ENCODE results near the gene KIFC1.

The KIFC1 gene

DNA sequence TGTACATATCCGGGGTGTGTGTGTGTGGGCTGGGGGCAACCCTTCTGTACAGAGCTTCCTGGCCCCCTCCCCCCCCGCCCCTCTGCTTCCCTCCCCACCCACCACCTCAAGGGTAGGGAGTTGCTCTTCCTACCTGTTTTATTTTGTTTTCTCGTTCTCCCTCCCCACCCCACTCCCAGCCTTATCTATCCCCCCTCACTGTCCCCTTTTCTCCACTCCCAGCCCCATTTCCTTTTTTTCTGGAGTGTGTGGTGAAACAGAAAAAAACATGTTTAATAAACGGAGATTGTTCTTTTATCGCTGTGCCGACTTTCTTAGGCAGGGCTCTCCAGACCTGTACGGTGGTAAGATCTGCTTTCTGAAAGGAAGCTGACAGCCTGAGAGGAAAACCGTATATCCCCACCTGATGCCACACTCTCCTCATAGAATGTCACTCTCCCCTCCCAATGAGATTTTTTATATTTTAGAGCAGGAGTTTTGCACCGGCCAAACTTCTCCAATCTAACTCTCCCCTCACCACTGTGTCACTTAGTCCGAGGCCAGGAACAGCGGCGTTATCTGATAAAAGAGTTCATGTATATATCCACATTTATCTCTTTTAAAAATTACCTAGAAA is 61.9 kb downstream of the KIFC1 start:
- no peaks in the 10 kb centered on the region for H3K4me1 ChIP-seq (ENCODE audit: low read length)
- no peaks in the 10 kb centered on the region for H3F3A ChIP-seq (ENCODE audit: insufficient read depth, low read length)
- no peak for TF ChIP-seq EZH2phosphoT487 (IDR thresholded peaks at IDR 0.05; ENCODE audit: low read length)
- peak; percentile 25 for DNase-seq
- H3K9me2 ChIP-seq (replicated peaks; ENCODE audit: insufficient read depth, low read length), result no peaks in the 10 kb centered on the region
- peak overlapping the region; percentile 37; the same call in 1 of the 2 replicates for H3K27ac ChIP-seq (ENCODE audit: low read length)
- no peaks in the 10 kb centered on the region for H3K27me3 ChIP-seq (replicated peaks; ENCODE audit: insufficient read depth, low read length)
- H3K36me3 ChIP-seq (replicated peaks; ENCODE audit: insufficient read depth, low read length), result no peaks in the 10 kb centered on the region
- H2AFZ ChIP-seq (ENCODE audit: low read length), result 0 out of 2 replicates have a peak overlapping the region, but pooled peaks have one; percentile 59
- H3K9me3 ChIP-seq (replicated peaks; ENCODE audit: insufficient read depth, low read length), result no peaks in the 10 kb centered on the region
- peaks cover 20% of the 10 kb centered on the region for H3K79me2 ChIP-seq (ENCODE audit: low read length)
- peak overlapping the region; percentile 97 for H3K4me2 ChIP-seq (ENCODE audit: low read depth, low read length)
- no peaks in the 10 kb centered on the region for H4K20me1 ChIP-seq (ENCODE audit: insufficient read depth, low read length)
- peak overlapping the region; percentile 76 for H3K9ac ChIP-seq (ENCODE audit: low read length)
- peak overlapping the region; percentile 79 for H3K4me3 ChIP-seq (ENCODE audit: low read length)

DNA sequence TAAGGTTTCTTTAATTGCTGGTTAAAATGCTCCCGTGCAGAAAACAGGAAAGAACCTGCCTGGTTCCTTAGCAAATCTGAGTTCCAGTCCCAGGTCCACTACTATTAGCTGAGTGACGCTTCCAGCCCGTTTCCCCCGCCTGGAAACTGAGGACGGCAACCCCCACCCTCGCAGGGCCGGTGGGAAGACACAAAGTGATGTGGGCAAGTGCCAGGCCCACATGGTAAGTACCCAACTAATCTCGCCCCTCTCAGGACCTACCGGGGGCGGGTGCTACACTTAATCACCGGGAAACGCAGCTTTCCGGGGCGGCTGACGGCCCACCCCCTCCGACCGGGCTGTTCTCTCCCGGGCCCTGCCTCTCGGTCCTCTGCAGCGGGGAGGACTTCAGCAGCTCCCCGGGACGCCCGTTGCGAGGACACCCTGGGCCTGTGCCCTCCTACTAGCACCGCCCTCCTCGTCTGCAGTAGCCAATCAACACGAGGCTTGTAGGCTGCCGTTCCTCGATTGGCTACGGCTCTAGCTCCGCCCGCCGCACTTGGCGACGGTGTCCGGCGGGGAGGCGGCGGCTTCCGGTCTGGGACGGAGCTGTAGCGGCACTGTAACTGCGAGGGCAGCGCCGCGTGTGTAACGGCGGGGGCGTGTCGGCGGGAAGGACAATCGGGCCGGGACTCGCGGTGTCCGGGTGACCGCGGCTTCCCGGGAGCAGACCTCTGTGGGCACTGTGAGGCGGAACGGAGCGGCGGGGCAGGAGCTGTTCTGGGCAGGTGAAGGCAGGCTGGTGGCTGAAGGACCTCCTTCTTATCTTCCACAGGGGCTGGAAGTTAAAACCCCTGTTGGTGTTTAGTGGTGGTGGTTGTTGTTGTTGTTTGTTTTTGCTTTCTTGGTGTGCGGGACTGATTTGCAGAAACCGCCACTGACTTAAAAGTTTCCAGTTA is 62.7 kb downstream of the KIFC1 start, which contains the start of gene ZBTB9:
Gene ZBTB9, plus strand, starts transcription at position 568 of the 938 bp plus-strand sequence. CDS start 525 bp downstream, outside the sequence.
- H3K4me3 ChIP-seq (ENCODE audit: low read length), result peak within 1 kb of the TSS; percentile 79
- peak within 1 kb of the TSS; percentile 80 for H2AFZ ChIP-seq (ENCODE audit: low read length)
- no peaks in the 10 kb centered on the region for H3F3A ChIP-seq (ENCODE audit: insufficient read depth, low read length)
- H3K36me3 ChIP-seq (replicated peaks; ENCODE audit: insufficient read depth, low read length), result no peaks in the 10 kb centered on the region
- no peaks in the 10 kb centered on the region for H3K9me3 ChIP-seq (replicated peaks; ENCODE audit: insufficient read depth, low read length)
- H3K9me2 ChIP-seq (replicated peaks; ENCODE audit: insufficient read depth, low read length), result no peaks in the 10 kb centered on the region
- H3K27me3 ChIP-seq (replicated peaks; ENCODE audit: insufficient read depth, low read length), result no peaks in the 10 kb centered on the region
- peak within 1 kb of the TSS; percentile 76 for H3K9ac ChIP-seq (ENCODE audit: low read length)
- peaks cover 20% of the 10 kb centered on the region for H3K79me2 ChIP-seq (ENCODE audit: low read length)
- no peaks in the 10 kb centered on the region for H3K4me1 ChIP-seq (ENCODE audit: low read length)
- H4K20me1 ChIP-seq (ENCODE audit: insufficient read depth, low read length), result no peaks in the 10 kb centered on the region
- DNase-seq, result peak; percentile 96
- peak within 1 kb of the TSS; percentile 37; the same call in 1 of the 2 replicates for H3K27ac ChIP-seq (ENCODE audit: low read length)
- TF ChIP-seq EZH2 (optimal IDR thresholded peaks at IDR 0.05; ENCODE audit: low read depth, low read length), result no peak
- peak within 1 kb of the TSS; percentile 97 for H3K4me2 ChIP-seq (ENCODE audit: low read depth, low read length)

DNA sequence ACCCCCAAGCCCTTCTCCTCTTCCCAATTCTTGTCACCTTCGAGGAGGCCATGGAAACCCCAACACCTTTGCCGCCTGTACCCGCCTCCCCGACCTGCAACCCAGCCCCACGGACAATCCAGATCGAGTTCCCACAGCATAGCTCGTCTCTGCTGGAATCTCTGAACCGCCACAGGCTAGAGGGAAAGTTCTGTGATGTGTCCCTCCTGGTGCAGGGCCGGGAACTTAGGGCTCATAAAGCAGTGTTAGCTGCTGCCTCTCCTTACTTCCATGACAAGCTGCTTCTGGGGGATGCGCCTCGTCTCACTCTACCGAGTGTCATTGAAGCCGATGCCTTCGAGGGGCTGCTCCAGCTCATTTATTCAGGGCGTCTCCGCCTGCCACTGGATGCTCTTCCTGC is 63.4 kb downstream of the KIFC1 start:
- no peak for DNase-seq
- TF ChIP-seq, protein P1, sequence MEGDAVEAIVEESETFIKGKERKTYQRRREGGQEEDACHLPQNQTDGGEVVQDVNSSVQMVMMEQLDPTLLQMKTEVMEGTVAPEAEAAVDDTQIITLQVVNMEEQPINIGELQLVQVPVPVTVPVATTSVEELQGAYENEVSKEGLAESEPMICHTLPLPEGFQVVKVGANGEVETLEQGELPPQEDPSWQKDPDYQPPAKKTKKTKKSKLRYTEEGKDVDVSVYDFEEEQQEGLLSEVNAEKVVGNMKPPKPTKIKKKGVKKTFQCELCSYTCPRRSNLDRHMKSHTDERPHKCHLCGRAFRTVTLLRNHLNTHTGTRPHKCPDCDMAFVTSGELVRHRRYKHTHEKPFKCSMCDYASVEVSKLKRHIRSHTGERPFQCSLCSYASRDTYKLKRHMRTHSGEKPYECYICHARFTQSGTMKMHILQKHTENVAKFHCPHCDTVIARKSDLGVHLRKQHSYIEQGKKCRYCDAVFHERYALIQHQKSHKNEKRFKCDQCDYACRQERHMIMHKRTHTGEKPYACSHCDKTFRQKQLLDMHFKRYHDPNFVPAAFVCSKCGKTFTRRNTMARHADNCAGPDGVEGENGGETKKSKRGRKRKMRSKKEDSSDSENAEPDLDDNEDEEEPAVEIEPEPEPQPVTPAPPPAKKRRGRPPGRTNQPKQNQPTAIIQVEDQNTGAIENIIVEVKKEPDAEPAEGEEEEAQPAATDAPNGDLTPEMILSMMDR (IDR thresholded peaks at IDR 0.05; ENCODE audit: low read length), result no peak
- TF ChIP-seq EZH2phosphoT487 (IDR thresholded peaks at IDR 0.05; ENCODE audit: low read length) (no peak), EZH2 (optimal IDR thresholded peaks at IDR 0.05; ENCODE audit: low read depth, low read length) (no peak)
- H3K4me2 ChIP-seq (ENCODE audit: low read depth, low read length), result peak overlapping the region; percentile 97
- peak overlapping the region; percentile 79 for H3K4me3 ChIP-seq (ENCODE audit: low read length)
- H3K9me2 ChIP-seq (replicated peaks; ENCODE audit: insufficient read depth, low read length), result no peaks in the 10 kb centered on the region
- H3K9ac ChIP-seq (ENCODE audit: low read length), result peak overlapping the region; percentile 76; the same call in 1 of the 2 replicates
- H3K27me3 ChIP-seq (replicated peaks; ENCODE audit: insufficient read depth, low read length), result no peaks in the 10 kb centered on the region
- no peak overlapping the region for H3K27ac ChIP-seq (ENCODE audit: low read length)
- no peaks in the 10 kb centered on the region for H4K20me1 ChIP-seq (ENCODE audit: insufficient read depth, low read length)
- no peaks in the 10 kb centered on the region for H3K4me1 ChIP-seq (ENCODE audit: low read length)
- H3K9me3 ChIP-seq (replicated peaks; ENCODE audit: insufficient read depth, low read length), result no peaks in the 10 kb centered on the region
- no peaks in the 10 kb centered on the region for H3K36me3 ChIP-seq (replicated peaks; ENCODE audit: insufficient read depth, low read length)
- no peaks in the 10 kb centered on the region for H3F3A ChIP-seq (ENCODE audit: insufficient read depth, low read length)
- H2AFZ ChIP-seq (ENCODE audit: low read length), result peak overlapping the region; percentile 80
- H3K79me2 ChIP-seq (ENCODE audit: low read length), result peaks cover 20% of the 10 kb centered on the region

DNA sequence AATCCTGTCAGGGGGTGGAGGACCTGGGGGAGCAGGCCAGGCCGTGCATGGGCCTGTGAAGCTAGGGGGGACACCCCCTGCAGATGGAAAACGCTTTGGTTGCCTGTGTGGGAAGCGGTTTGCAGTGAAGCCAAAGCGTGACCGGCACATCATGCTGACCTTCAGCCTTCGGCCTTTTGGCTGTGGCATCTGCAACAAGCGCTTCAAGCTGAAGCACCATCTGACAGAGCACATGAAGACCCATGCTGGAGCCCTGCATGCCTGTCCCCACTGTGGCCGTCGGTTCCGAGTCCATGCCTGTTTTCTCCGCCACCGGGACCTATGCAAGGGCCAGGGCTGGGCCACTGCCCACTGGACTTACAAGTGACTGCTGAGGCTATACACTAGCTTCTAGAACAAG is 64.5 kb downstream of the KIFC1 start:
- no peak for DNase-seq
- H2AFZ ChIP-seq (ENCODE audit: low read length), result no peak overlapping the region
- no peak for TF ChIP-seq EZH2 (optimal IDR thresholded peaks at IDR 0.05; ENCODE audit: low read depth, low read length)
- TF ChIP-seq, protein P1 (IDR thresholded peaks at IDR 0.05; ENCODE audit: low read length), result no peak
- no peak for TF ChIP-seq EZH2phosphoT487 (IDR thresholded peaks at IDR 0.05; ENCODE audit: low read length)
- H3K27ac ChIP-seq (ENCODE audit: low read length), result no peak overlapping the region
- no peak overlapping the region for H3K4me2 ChIP-seq (ENCODE audit: low read depth, low read length)
- H3K4me1 ChIP-seq (ENCODE audit: low read length), result no peaks in the 10 kb centered on the region
- H4K20me1 ChIP-seq (ENCODE audit: insufficient read depth, low read length), result no peaks in the 10 kb centered on the region
- no peaks in the 10 kb centered on the region for H3F3A ChIP-seq (ENCODE audit: insufficient read depth, low read length)
- H3K9ac ChIP-seq (ENCODE audit: low read length), result no peak overlapping the region
- H3K4me3 ChIP-seq (ENCODE audit: low read length), result no peak overlapping the region
- H3K79me2 ChIP-seq (ENCODE audit: low read length), result peaks cover 20% of the 10 kb centered on the region
- no peaks in the 10 kb centered on the region for H3K9me3 ChIP-seq (replicated peaks; ENCODE audit: insufficient read depth, low read length)
- H3K27me3 ChIP-seq (replicated peaks; ENCODE audit: insufficient read depth, low read length), result no peaks in the 10 kb centered on the region
- no peaks in the 10 kb centered on the region for H3K9me2 ChIP-seq (replicated peaks; ENCODE audit: insufficient read depth, low read length)
- no peaks in the 10 kb centered on the region for H3K36me3 ChIP-seq (replicated peaks; ENCODE audit: insufficient read depth, low read length)

All from MM.1S (cell line).